GM12874 (cell line): ENCODE measurements around the gene TDRD6.

Experiments used
- TF ChIP-seq, protein P1 (sequence below): IDR thresholded peaks from 2 replicates; pipeline ENCODE4 v1.5.1; 2011; ENCODE audit warnings: low read depth, mild to moderate bottlenecking, control low read depth, low read length, moderate library complexity; ENCODE audit not compliant: insufficient read depth

The TDRD6 gene

DNA sequence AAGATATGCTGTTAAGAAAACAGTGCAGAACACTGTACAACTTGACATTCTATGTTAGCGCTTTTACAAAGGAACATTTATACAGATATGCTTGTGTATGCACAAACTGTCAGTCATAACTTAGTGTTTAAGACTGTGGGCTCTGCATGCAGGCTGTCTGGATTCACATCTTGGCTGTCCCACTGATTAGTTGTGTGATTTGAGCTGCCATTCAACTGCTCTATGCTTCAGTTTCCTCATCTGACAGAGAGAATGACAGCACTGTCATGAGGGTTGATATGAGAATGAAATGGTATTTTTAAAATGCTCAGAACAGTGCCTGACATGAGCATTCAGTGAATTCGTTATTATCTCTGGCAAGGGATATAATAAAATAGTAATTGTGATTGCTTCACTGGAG lies 26.2 kb upstream of the TDRD6 start:
- TF ChIP-seq, protein P1, sequence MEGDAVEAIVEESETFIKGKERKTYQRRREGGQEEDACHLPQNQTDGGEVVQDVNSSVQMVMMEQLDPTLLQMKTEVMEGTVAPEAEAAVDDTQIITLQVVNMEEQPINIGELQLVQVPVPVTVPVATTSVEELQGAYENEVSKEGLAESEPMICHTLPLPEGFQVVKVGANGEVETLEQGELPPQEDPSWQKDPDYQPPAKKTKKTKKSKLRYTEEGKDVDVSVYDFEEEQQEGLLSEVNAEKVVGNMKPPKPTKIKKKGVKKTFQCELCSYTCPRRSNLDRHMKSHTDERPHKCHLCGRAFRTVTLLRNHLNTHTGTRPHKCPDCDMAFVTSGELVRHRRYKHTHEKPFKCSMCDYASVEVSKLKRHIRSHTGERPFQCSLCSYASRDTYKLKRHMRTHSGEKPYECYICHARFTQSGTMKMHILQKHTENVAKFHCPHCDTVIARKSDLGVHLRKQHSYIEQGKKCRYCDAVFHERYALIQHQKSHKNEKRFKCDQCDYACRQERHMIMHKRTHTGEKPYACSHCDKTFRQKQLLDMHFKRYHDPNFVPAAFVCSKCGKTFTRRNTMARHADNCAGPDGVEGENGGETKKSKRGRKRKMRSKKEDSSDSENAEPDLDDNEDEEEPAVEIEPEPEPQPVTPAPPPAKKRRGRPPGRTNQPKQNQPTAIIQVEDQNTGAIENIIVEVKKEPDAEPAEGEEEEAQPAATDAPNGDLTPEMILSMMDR = no peak

DNA sequence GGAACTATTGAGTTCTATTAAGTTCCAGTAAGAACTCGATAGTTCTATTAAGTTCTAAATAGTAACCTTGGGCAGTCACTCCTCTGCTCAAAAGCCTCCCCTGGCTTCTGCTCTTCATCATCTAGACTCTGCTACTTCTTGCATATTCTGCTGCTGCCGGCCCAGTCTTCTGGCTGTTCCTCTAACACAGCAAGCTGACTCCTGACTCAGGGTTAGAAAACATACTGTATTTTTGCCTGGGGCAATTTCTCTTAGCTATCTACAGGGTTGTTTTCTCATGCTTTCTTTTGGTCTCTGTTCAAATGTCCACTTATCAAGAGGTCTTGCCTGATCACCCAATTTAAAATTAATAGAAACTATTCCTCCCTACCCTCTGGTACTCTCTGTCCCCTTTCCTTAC lies 20.3 kb upstream of the TDRD6 start:
- TF ChIP-seq, protein P1 = no peak

DNA sequence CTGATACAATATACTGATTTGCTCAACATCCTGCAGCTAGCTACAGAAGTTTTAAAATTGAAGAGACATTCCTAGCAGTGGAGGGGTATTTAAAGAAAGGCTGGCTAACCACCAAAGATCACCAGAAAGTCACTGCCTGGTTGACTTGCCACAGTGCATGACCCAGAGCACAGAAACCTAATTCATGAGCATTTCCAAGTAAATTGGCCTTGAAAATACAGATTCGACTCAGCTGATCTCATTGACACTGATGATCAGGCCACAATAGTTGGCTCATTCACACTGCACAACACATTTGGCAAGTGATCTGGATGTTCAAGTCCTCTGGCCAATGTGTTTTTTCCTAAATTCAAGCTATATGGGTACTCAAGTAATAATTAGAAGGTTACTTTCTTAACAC lies 13.3 kb upstream of the TDRD6 start:
- TF ChIP-seq, protein P1 = no peak

DNA sequence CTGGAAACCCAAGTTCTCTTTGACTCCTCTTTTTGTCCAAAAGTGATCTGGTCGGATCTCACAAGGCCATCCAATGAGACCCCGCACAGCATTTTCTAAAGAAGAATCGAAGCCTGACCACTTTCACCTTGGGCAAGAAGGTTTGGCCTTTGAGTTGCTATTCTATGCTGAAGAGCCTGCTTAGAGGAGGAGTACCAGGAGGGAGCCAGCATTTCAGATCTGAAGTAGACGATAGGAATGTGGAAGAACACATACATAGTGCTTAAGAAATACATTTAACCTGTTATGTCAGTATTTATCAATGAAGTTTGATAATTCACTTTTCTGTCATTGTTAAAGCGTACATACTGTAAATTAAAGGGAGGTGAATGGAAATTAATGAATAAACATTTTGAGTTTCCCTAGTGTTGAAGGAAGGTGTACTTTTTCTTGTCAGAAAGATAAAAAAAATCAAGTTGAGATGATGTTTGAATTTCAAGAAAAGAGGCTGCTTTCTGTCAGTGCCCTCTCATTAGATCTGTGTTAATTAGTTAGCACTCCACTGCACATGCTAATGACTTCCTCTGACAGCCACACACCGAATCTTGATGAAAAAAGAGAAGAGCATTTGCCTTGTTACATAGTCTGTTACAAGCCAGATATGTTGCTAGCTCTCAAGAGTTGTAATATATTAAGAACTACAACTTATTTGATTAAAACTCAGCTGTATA lies 10.9 kb upstream of the TDRD6 start:
- TF ChIP-seq, protein P1 = no peak

DNA sequence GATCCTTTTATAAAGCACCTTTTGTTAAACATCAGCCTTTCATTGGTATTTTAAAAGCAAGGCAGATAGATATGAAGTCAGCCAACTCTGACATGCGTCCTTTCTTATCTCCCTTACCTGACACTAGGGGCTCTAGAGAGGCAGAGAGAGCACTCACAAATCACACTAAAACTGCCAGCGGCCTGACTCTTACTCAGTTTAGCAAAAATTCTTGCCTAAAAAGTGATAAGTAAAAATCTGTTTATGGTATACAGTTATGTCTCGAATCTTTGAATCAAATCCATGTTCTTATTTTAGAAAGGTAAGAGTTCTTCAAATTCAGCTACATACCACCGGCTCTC lies 10.4 kb upstream of the TDRD6 start:
- TF ChIP-seq, protein P1 = peak; percentile 46; the same call in 1 of the 2 replicates

DNA sequence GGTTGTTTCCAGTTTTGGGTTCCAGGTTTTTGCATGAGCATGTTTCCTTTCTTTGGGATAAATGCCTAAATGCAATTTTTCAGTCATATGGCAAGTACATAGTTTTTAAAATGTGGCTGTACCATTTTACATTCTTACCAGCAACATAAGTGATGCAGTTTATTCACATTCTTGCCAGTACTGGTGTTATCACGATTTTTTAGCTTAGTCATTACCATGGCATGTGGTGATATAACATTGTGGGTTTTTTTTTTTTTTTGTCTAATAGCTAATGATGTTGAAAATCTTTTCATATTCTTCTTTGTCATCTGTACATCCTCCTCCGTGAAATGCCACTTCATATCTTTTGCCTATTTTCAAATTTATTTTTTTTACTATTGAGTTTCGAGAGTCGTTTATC lies 2.9 kb upstream of the TDRD6 start:
- TF ChIP-seq, protein P1 = no peak

DNA sequence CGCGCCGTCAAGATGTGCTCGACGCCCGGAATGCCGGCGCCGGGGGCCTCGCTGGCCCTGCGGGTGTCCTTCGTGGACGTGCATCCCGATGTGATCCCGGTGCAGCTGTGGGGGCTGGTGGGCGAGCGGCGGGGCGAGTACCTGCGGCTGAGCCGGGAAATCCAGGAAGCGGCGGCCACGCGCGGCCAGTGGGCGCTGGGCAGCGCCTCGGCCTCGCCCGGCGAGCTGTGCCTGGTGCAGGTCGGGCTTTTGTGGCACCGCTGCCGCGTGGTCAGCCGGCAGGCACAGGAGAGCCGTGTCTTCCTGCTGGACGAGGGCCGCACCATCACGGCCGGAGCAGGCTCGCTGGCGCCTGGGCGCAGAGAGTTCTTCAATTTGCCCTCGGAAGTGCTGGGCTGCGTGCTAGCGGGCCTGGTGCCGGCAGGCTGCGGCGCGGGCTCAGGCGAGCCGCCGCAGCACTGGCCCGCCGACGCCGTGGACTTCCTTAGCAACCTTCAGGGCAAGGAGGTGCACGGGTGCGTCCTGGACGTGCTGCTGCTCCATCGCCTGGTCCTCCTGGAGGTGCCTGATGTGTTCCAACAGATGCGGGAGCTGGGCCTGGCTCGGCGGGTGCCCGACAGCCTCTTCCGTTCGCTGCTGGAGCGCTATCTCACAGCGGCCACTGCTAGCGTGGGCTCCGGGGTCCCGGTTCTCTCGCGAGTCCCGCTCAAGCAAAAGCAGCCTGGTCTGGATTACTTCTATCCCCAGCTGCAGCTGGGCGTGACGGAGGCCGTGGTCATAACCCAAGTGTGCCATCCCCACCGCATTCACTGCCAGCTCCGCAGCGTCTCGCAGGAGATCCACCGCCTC lies 656 bp downstream of the TDRD6 start:
- TF ChIP-seq, protein P1 = no peak
